ENCODE results near the gene SRBD1.

GRCh38 chr2:45617496-45617895 lies 6.4 kb upstream of the SRBD1 start:
- TF ChIP-seq CTCF (conservative IDR thresholded peaks at IDR 0.05; ENCODE audit: low read depth, low read length) (no peak), EZH2phosphoT487 (IDR thresholded peaks at IDR 0.05; ENCODE audit: borderline replicate concordance, low read length) (no peak)

Measured in PC-3 (cell line).